Measurements from ENCODE around the gene SUCO.

Gene SUCO

DNA sequence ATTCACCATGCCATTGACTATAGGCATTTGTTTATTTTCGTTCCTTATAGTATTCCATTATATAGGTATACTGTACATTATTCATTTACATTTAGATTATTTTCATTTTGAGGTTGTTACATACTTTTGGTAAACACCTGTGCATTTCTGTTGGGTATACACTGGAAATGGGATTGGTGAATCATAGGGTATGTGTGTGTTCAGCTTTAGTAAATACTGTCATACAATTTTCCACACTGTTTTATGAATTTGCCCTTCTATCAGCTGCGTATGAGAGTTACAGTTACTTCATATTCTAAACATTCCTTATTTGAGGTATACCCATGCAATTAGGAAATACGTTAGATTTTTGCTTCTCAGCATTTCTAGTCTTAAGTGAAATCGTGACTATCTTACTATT is 70.9 kb downstream of the SUCO start:
- DNase-seq (ENCODE audit: low read depth, low spot score) = no peak
- TF ChIP-seq, protein P1, sequence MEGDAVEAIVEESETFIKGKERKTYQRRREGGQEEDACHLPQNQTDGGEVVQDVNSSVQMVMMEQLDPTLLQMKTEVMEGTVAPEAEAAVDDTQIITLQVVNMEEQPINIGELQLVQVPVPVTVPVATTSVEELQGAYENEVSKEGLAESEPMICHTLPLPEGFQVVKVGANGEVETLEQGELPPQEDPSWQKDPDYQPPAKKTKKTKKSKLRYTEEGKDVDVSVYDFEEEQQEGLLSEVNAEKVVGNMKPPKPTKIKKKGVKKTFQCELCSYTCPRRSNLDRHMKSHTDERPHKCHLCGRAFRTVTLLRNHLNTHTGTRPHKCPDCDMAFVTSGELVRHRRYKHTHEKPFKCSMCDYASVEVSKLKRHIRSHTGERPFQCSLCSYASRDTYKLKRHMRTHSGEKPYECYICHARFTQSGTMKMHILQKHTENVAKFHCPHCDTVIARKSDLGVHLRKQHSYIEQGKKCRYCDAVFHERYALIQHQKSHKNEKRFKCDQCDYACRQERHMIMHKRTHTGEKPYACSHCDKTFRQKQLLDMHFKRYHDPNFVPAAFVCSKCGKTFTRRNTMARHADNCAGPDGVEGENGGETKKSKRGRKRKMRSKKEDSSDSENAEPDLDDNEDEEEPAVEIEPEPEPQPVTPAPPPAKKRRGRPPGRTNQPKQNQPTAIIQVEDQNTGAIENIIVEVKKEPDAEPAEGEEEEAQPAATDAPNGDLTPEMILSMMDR (IDR thresholded peaks at IDR 0.05; ENCODE audit: insufficient read depth, low read length, missing control alignments) = no peak
- CTCF ChIA-PET = interaction anchor here (1.0 kb wide), 1 partner anchor 13 kb away, joined by 3 read pairs; no protein-coding TSS in a partner anchor
- H3K4me3 ChIP-seq (ENCODE audit: low read depth, low read length) = no peak overlapping the region
- POLR2A ChIA-PET = no interaction called here

DNA sequence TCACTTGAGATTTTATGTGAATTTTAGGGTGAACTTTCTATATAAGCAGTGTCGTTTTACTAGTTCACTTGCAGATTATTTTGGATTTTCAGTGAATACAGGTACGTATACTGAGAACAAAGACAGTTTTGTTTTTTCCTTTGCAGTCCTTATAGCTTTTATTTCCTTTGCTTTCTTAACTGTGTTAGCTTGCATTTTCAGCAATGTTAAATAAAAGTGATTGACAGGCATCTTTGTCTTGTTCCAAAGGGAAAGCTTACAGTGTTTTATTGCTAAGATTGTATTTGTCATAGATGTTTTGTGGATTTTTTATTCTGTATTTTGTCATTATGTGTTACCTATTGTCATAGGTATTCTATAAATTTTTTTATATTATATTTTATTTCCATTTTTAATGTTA is 72.7 kb downstream of the SUCO start:
- POLR2A ChIA-PET = no interaction called here
- no peak overlapping the region for H3K4me3 ChIP-seq (ENCODE audit: low read depth, low read length)
- no peak for DNase-seq (ENCODE audit: low read depth, low spot score)
- CTCF ChIA-PET = interaction anchor here (7.5 kb wide), 1 partner anchor 117 kb away, joined by 139 read pairs; no protein-coding TSS in a partner anchor
- TF ChIP-seq, protein P1 (IDR thresholded peaks at IDR 0.05; ENCODE audit: insufficient read depth, low read length, missing control alignments) = no peak

DNA sequence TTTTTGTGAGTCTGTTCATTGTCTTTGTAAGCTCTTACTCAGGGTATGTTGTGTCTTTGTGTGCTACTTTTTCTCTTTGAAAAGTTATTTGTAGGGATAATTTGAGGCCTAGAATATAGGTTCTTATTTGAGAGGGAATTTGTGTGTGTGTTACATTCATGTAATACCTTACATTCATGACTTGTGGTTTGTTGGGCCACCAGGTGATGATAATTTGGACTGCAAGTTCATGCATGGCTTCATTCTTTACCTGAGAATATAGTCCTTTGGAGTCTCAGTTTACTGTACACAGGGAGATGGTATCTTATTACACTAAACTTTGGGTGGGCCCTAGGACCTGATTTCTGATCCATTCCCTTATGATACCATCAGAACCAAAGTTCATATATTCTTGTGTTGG is 74.2 kb downstream of the SUCO start:
- DNase-seq (ENCODE audit: low read depth, low spot score) = no peak
- no peak overlapping the region for H3K4me3 ChIP-seq (ENCODE audit: low read depth, low read length)
- ChIA-PET CTCF (interaction anchor here (1.0 to 7.5 kb wide), 3 partner anchors 11 to 136 kb away, joined by 3 to 139 read pairs (median 3); no protein-coding TSS in a partner anchor), POLR2A (no interaction called here)
- TF ChIP-seq, protein P1 (IDR thresholded peaks at IDR 0.05; ENCODE audit: insufficient read depth, low read length, missing control alignments) = no peak

DNA sequence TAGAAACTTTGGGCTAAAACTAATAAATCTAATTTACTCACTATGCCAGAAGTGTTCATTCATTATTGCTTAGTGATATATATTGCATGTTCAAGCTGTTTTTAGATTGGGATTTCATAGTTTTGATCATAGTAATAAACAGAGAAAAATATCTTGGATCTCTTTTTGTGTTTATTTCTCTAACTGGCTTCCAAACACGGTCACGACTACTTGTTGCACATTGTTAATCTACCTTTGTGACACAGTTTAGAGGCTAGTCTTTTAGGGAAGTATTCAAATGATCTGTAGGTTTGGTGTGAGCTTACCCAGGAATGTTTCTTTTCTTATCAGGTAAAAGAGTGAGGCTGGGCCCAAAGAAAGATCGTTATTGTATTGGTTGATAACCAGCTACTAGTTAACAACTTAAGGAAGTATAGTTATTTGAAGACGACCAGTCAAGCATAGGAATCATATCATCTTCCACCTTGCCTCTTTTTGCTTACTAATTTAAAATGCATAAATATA is 75.2 kb downstream of the SUCO start:
- ChIA-PET POLR2A (no interaction called here), CTCF (interaction anchor here (0.8 to 7.5 kb wide), 6 partner anchors 27 to 135 kb away, joined by 3 to 139 read pairs (median 4); no protein-coding TSS in a partner anchor)
- H3K4me3 ChIP-seq (ENCODE audit: low read depth, low read length) = no peak overlapping the region
- TF ChIP-seq, protein P1 (IDR thresholded peaks at IDR 0.05; ENCODE audit: insufficient read depth, low read length, missing control alignments) = no peak
- DNase-seq (ENCODE audit: low read depth, low spot score) = no peak

DNA sequence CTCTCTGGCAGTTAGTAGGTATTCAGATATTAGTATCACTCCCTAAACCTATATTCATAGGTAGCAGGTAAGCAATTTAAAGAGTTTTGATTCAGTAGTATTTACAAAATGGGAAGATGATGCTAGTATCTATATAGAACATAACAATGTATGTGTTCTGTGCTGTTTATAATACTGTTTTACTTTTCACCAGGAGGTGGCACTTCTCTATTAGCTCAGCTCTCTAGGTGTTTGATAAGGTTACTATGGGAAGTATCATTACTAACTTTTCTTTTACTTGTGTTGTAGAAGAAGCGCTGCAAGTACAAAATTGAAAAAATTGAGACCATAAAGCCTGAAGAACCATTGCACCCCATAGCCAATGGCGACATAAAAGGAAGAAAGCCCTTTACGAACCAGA is 76.6 kb downstream of the SUCO start:
- no peak overlapping the region for H3K4me3 ChIP-seq (ENCODE audit: low read depth, low read length)
- no peak for DNase-seq (ENCODE audit: low read depth, low spot score)
- ChIA-PET CTCF (interaction anchor here (0.6 to 7.5 kb wide), 18 partner anchors 8 to 159 kb away, joined by 3 to 139 read pairs (median 4); no protein-coding TSS in a partner anchor), POLR2A (no interaction called here)
- TF ChIP-seq, protein P1 (IDR thresholded peaks at IDR 0.05; ENCODE audit: insufficient read depth, low read length, missing control alignments) = peak; percentile 6

DNA sequence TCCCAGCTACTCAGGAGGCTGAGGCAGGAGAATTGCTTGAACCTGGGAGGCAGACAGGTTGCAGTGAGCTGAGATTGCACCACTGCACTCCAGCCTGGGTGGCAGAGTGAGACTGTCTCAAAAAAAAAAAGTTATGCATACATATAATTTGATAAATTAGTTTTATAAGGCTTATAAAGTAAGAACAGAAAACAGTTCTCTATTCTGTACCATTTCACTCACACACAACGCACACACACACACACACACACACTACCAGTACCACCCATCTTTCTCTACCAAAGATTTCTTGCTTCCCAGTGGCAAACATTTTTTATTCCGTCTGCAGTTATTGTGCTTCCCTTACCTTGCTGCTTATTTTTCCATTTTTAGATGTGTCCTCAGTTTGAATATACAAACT is 79.5 kb downstream of the SUCO start:
- ChIA-PET CTCF (no interaction called here), POLR2A (no interaction called here)
- TF ChIP-seq, protein P1 (IDR thresholded peaks at IDR 0.05; ENCODE audit: insufficient read depth, low read length, missing control alignments) = no peak
- H3K4me3 ChIP-seq (ENCODE audit: low read depth, low read length) = no peak overlapping the region
- no peak for DNase-seq (ENCODE audit: low read depth, low spot score)
